ENCODE measurements around the gene APOBEC2.

DNA sequence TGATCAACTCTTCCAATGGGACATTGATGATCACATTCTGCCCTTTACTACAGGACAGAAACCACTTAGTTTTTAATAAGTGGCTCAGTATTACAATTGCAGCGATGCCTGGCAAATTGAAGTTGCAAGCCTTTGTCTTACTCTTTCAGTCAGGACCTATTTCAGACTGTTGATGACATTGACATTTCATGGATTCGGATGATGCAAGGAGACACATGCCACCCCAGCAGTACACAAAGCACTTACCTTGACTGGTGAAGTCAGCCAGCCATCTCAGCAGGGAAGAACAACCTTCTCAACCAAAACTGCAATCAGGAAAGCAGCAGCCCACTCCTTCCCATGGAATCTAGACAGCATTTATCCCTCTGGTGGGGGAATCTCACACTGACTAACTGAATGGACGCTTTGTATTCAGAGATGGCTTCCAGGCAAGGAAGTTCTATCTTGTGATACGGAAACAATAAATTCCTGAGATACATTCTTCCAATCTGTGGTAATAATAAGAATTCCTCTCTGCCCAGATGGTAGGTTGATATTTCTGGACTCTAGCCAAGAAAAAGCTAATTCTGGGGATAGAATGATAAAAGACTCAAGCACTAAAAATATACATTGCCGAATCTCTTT lies 44.6 kb downstream of the APOBEC2 start:
- TF ChIP-seq, protein P1, sequence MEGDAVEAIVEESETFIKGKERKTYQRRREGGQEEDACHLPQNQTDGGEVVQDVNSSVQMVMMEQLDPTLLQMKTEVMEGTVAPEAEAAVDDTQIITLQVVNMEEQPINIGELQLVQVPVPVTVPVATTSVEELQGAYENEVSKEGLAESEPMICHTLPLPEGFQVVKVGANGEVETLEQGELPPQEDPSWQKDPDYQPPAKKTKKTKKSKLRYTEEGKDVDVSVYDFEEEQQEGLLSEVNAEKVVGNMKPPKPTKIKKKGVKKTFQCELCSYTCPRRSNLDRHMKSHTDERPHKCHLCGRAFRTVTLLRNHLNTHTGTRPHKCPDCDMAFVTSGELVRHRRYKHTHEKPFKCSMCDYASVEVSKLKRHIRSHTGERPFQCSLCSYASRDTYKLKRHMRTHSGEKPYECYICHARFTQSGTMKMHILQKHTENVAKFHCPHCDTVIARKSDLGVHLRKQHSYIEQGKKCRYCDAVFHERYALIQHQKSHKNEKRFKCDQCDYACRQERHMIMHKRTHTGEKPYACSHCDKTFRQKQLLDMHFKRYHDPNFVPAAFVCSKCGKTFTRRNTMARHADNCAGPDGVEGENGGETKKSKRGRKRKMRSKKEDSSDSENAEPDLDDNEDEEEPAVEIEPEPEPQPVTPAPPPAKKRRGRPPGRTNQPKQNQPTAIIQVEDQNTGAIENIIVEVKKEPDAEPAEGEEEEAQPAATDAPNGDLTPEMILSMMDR (IDR thresholded peaks at IDR 0.05), result no peak
- TF ChIP-seq EP300 (IDR thresholded peaks at IDR 0.05), result no peak
- no peak for TF ChIP-seq POLR2AphosphoS5 (IDR thresholded peaks at IDR 0.05)
- no peak for TF ChIP-seq POLR2A (IDR thresholded peaks at IDR 0.05)

All from stomach (tissue), 4 donors.